Measurements from ENCODE around the gene TMED7. TPM values are rescaled to one million over a fixed set of nuclear protein-coding genes. Genes with fewer than 3 reads are reported as not detected.
"Not testable (repeated sequence)": the region's sequence is repeated elsewhere in the genome, so short reads cannot be mapped to it uniquely, and the experiment has no call there.

Gene TMED7
- total RNA-seq (100 to 1,000 TPM in 1 of 2 donors, 10 to 100 TPM in 1; 77.0 to 140 TPM), polyA plus RNA-seq (10 to 100 TPM; 43.4 to 54.5 TPM)

DNA sequence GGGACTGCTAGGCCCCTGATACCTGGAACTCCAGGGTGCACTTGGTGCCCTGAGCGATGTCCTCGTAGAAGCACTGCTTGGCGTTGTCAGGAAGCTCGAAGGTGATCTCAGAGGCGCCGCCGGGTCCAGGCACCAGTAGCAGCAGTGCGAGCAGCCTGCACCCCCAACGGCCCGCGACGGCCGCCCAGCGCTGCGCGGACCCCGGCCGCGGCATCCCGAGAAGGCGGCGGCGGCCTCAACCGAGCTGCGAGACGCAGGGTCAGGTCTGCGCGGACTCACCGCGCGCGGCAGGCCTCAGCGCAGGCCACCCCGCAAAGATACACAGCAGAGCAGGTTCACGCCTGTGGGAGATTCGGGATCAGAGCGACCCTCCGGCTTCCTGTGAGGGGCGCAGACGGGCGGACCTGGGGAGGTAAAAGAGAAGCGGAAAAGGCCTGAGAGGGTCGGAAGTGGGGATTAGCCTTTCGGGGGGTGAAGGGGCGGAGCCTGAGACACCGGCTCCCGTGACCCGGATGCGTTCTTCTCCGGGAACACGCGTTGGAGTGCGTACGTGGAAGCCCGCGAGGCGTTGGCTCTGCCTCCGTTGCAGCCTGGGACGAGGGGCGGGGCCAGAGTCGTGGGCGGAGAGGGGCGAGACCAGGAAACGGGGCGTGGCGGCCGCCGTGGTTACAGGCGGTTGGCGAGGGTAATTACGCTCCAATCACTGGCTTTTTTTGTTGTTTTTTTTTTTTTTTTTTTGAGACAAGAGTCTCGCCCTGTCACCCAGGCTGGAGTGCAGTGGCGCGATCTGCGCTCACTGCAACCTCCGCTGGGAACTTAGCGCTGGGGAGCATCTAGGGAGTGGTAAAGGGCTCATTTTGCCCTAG, at the start of gene TMED7:
Gene TMED7, minus strand, starts transcription at position 458 of the 866 bp plus-strand sequence. Its CDS starts 244 bp downstream, at position 214.
- Histone ChIP-seq H3K4me1 (ENCODE audit: control insufficient read depth in 4 of 4, insufficient read depth in 4 of 4, low read length in 3 of 4) (peaks cover 15 to 33% (median 24%) of the 10 kb centered on the region in 4 donors), H3K27me3 (ENCODE audit: control insufficient read depth in 4 of 4, insufficient read depth in 4 of 4, low read length in 3 of 4) (no peaks in the 10 kb centered on the region), H3K9ac (ENCODE audit: low read depth in 1 of 2, low read length in 2 of 2) (peak within 1 kb of the TSS; percentile 96 to 99), H3K36me3 (ENCODE audit: control insufficient read depth in 4 of 4, insufficient read depth in 3 of 4, low read depth in 1 of 4, low read length in 3 of 4) (no peaks in the 10 kb centered on the region), H3K9me3 (ENCODE audit: control insufficient read depth in 4 of 4, low read length in 3 of 4) (no peaks in the 10 kb centered on the region), H3K4me3 (ENCODE audit: low read depth in 1 of 3, low read length in 3 of 3) (peak within 1 kb of the TSS; percentile 70 to 94 (median 72)), H3K27ac (ENCODE audit: low read depth in 1 of 2, low read length in 2 of 2) (peak within 1 kb of the TSS; percentile 96)
- peak; percentile 99 for DNase-seq (ENCODE audit: low spot score)
- WGBS = under 1% methylated on average over 77 of the region's 77 CpGs
- TF ChIP-seq SP1 (IDR thresholded peaks at IDR 0.05) (peak; percentile 88), HNF4A (conservative IDR thresholded peaks at IDR 0.05) (peak; percentile 34 to 37), RXRA (IDR thresholded peaks at IDR 0.05) (peak; percentile 55 to 64), YY1 (IDR thresholded peaks at IDR 0.05) (peak; percentile 95), CTCF (IDR thresholded peaks at IDR 0.05; ENCODE audit: low read depth, low read length, missing input control) (peak; percentile 20), NR2F2 (IDR thresholded peaks at IDR 0.05) (peak; percentile 60), JUND (IDR thresholded peaks at IDR 0.05) (peak in 1 of 2 donors; percentile 37), REST (IDR thresholded peaks at IDR 0.05) (peak; percentile 81), FOXA1 (IDR thresholded peaks at IDR 0.05) (peak; percentile 64), TAF1 (conservative IDR thresholded peaks at IDR 0.05) (peak; percentile 86), EGR1 (IDR thresholded peaks at IDR 0.05; ENCODE audit: low read depth in 2 of 2) (peak; percentile 97 to 99), HNF4G (IDR thresholded peaks at IDR 0.05) (no peak), GABPA (IDR thresholded peaks at IDR 0.05 in 1 of 2, conservative IDR thresholded peaks at IDR 0.05 in 1 of 2) (peak; percentile 62 to 94), RAD21 (IDR thresholded peaks at IDR 0.05) (peak; percentile 47 to 56), MAX (IDR thresholded peaks at IDR 0.05) (peak; percentile 88), FOXA2 (IDR thresholded peaks at IDR 0.05) (no peak)
- TF ChIP-seq, protein P1, sequence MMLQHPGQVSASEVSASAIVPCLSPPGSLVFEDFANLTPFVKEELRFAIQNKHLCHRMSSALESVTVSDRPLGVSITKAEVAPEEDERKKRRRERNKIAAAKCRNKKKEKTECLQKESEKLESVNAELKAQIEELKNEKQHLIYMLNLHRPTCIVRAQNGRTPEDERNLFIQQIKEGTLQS (IDR thresholded peaks at IDR 0.05) = peak; percentile 12
- TF ChIP-seq, protein P2, sequence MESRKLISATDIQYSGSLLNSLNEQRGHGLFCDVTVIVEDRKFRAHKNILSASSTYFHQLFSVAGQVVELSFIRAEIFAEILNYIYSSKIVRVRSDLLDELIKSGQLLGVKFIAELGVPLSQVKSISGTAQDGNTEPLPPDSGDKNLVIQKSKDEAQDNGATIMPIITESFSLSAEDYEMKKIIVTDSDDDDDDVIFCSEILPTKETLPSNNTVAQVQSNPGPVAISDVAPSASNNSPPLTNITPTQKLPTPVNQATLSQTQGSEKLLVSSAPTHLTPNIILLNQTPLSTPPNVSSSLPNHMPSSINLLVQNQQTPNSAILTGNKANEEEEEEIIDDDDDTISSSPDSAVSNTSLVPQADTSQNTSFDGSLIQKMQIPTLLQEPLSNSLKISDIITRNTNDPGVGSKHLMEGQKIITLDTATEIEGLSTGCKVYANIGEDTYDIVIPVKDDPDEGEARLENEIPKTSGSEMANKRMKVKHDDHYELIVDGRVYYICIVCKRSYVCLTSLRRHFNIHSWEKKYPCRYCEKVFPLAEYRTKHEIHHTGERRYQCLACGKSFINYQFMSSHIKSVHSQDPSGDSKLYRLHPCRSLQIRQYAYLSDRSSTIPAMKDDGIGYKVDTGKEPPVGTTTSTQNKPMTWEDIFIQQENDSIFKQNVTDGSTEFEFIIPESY (IDR thresholded peaks at IDR 0.05) = peak; percentile 92

DNA sequence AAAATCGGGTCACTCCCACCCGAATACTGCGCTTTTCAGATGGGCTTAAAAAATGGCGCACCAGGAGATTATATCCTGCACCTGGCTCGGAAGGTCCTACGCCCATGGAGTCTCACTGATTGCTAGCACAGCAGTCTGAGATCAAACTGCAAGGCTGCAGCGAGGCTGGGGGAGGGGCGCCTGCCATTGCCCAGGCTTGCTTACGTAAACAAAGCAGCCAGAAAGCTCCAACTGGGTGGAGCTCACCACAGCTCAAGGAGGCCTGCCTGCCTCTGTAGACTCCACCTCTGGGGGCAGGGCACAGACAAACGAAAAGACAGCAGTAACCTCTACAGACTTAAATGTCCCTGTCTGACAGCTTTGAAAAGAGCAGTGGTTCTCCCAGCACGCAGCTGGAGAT, 48.9 kb upstream of the TMED7 start:
- DNase-seq (ENCODE audit: low spot score); H3K27ac ChIP-seq (ENCODE audit: low read depth in 1 of 2, low read length in 2 of 2); H3K9me3 ChIP-seq (ENCODE audit: control insufficient read depth in 4 of 4, low read length in 3 of 4); H3K27me3 ChIP-seq (ENCODE audit: control insufficient read depth in 4 of 4, insufficient read depth in 4 of 4, low read length in 3 of 4); H3K36me3 ChIP-seq (ENCODE audit: control insufficient read depth in 4 of 4, insufficient read depth in 3 of 4, low read depth in 1 of 4, low read length in 3 of 4); H3K4me1 ChIP-seq (ENCODE audit: control insufficient read depth in 4 of 4, insufficient read depth in 4 of 4, low read length in 3 of 4); H3K9ac ChIP-seq (ENCODE audit: low read depth in 1 of 2, low read length in 2 of 2); H3K4me3 ChIP-seq (ENCODE audit: low read depth in 1 of 3, low read length in 3 of 3): not testable (repeated sequence)
- WGBS = 71% methylated on average over 11 of the region's 11 CpGs
